SK-N-SH (cell line): ENCODE data around the gene EVA1A. TPM values are rescaled to one million over a fixed set of nuclear protein-coding genes. Genes with fewer than 3 reads are reported as not detected.

ENCODE experiments used
- CTCF ChIA-PET: fragments of 300-600, 350-600 bp; formaldehyde crosslinking; extraction: SDS; loops from one replicate; lab custom pipeline; 2021; lab: Yijun Ruan, JAX
- POLR2A ChIA-PET: fragments of 350-600 bp; sonication (Branson Sonifier 250); formaldehyde crosslinking; extraction: SDS; loops from one replicate; lab custom pipeline; 2020; ENCODE audit warnings: antibody characterized with exemption, inconsistent platforms; lab: Yijun Ruan, JAX
- DNase-seq: peaks from one replicate; pipeline ENCODE4 v3.0.0; 2012
- H2AFZ ChIP-seq: fragments of 200-600 bp; sonication (generic); 2 replicates; pipeline ENCODE4 v1.8.1; 2016; ENCODE audit warnings: antibody characterized with exemption, mild to moderate bottlenecking, low read depth
- H3F3A ChIP-seq: fragments of 200-600 bp; sonication (generic); replicated peaks from 2 replicates; pipeline ENCODE3; 2016; ENCODE audit warnings: antibody characterized with exemption, mild to moderate bottlenecking; ENCODE audit not compliant: insufficient read depth
- H3K27ac ChIP-seq, 2 experiments: fragments of 200-500 bp in 1 of 2; fragments of 200-600 bp in 1 of 2; sonication (Bioruptor generic) in 1 of 2; sonication (generic), shearing (Covaris generic) in 1 of 2; 2 replicates each; pipeline versions ENCODE4 v1.5.1 to v1.6.1; 2014 to 2016; ENCODE audit warnings: low read depth in 2 of 2, inconsistent platforms in 1 of 2, low read length in 1 of 2, mild to moderate bottlenecking in 1 of 2, mixed read lengths in 1 of 2
- H3K27me3 ChIP-seq: fragments of 200-600 bp; sonication (generic), shearing (Covaris generic); 2 replicates; pipeline ENCODE4 v1.6.1; 2016; ENCODE audit warnings: mixed run types; ENCODE audit not compliant: insufficient read depth
- H3K36me3 ChIP-seq, 2 experiments: fragments of 200-500 bp in 1 of 2; fragments of 200-600 bp in 1 of 2; sonication (Bioruptor generic) in 1 of 2; sonication (generic) in 1 of 2; replicated peaks in 1 of 2; 2 replicates each; pipeline versions ENCODE3 to v1.5.1; 2014 to 2016; ENCODE audit warnings: low read length in 1 of 2, mild to moderate bottlenecking in 1 of 2; ENCODE audit not compliant: insufficient read depth in 2 of 2, control insufficient read depth in 1 of 2
- H3K4me1 ChIP-seq, 2 experiments: fragments of 200-500 bp in 1 of 2; fragments of 200-600 bp in 1 of 2; sonication (Bioruptor generic) in 1 of 2; sonication (generic), shearing (Covaris generic) in 1 of 2; 2 replicates each; pipeline versions ENCODE4 v1.5.1 to v1.6.1; 2014 to 2016; ENCODE audit warnings: low read depth in 1 of 2, low read length in 1 of 2, mixed run types in 1 of 2; ENCODE audit not compliant: insufficient read depth in 2 of 2, control insufficient read depth in 1 of 2
- H3K4me2 ChIP-seq: fragments of 200-600 bp; sonication (generic), shearing (Covaris generic); 2 replicates; pipeline ENCODE4 v1.6.1; 2017; ENCODE audit warnings: mixed run types
- H3K4me3 ChIP-seq, 2 experiments: fragments of 200-500 bp in 1 of 2; fragments of 200-600 bp in 1 of 2; sonication (Bioruptor generic) in 1 of 2; sonication (generic), shearing (Covaris generic) in 1 of 2; 2 replicates each; pipeline versions ENCODE4 v1.5.1 to v1.8.1; 2014 to 2016; ENCODE audit warnings: low read depth in 2 of 2, inconsistent platforms in 1 of 2, low read length in 1 of 2, mild to moderate bottlenecking in 1 of 2, mixed read lengths in 1 of 2, moderate library complexity in 1 of 2
- H3K79me2 ChIP-seq: fragments of 200-600 bp; sonication (generic); 2 replicates; pipeline ENCODE4 v1.8.1; 2017; ENCODE audit warnings: mild to moderate bottlenecking; ENCODE audit not compliant: insufficient read depth
- H3K9ac ChIP-seq: fragments of 200-600 bp; sonication (generic); 2 replicates; pipeline ENCODE4 v1.6.1; 2017; ENCODE audit warnings: mixed run types
- H3K9me2 ChIP-seq: fragments of 200-600 bp; sonication (generic); 2 replicates; pipeline ENCODE4 v1.6.1; 2017; ENCODE audit warnings: mixed run types
- H3K9me3 ChIP-seq: fragments of 200-600 bp; sonication (generic); 2 replicates; pipeline ENCODE4 v1.6.1; 2017; ENCODE audit warnings: mixed run types, mild to moderate bottlenecking, moderate library complexity
- H4K20me1 ChIP-seq: fragments of 200-600 bp; sonication (generic); 2 replicates; pipeline ENCODE4 v1.6.1; 2017; ENCODE audit warnings: mild to moderate bottlenecking, mixed run types; ENCODE audit not compliant: insufficient read depth
- CHD2 ChIP-seq: fragments of 150-350 bp; IDR thresholded peaks from 2 replicates; pipeline ENCODE4 v1.6.1; 2018; ENCODE audit warnings: low read length; ENCODE audit not compliant: partially characterized antibody
- FOXJ3 ChIP-seq: sonication (generic); formaldehyde crosslinking; IDR thresholded peaks from 2 replicates; pipeline ENCODE4 v1.5.1; 2020; ENCODE audit warnings: mild to moderate bottlenecking, missing genetic modification reagents
- FOXM1 ChIP-seq: IDR thresholded peaks from 2 replicates; pipeline ENCODE4 v1.4.0; 2012; ENCODE audit warnings: low read depth, mild to moderate bottlenecking
- GATA2 ChIP-seq: sonication (generic); formaldehyde crosslinking; IDR thresholded peaks from 2 replicates; pipeline ENCODE4 v1.5.0; 2020; ENCODE audit warnings: mild to moderate bottlenecking, missing genetic modification reagents
- MAX ChIP-seq: IDR thresholded peaks from 2 replicates; pipeline ENCODE4 v1.4.0; 2012; ENCODE audit warnings: low read depth
- MXI1 ChIP-seq: IDR thresholded peaks from 2 replicates; pipeline ENCODE4 v1.6.1; 2012; ENCODE audit warnings: mild to moderate bottlenecking, low read depth, low read length, improper control_type of control experiment
- NFIC ChIP-seq: IDR thresholded peaks from 2 replicates; pipeline ENCODE4 v1.4.0; 2012; ENCODE audit warnings: borderline replicate concordance
- POLR2AphosphoS5 ChIP-seq: IDR thresholded peaks from 2 replicates; pipeline ENCODE4 v1.6.1; 2012; ENCODE audit warnings: low read depth, low read length
- RCOR1 ChIP-seq: fragments of 150-350 bp; IDR thresholded peaks from 2 replicates; pipeline ENCODE4 v1.6.1; 2017; ENCODE audit warnings: antibody characterized with exemption, low read length
- RXRA ChIP-seq: IDR thresholded peaks from 2 replicates; pipeline ENCODE4 v1.4.0; 2012; ENCODE audit warnings: low read depth, mild to moderate bottlenecking, borderline replicate concordance
- SIN3A ChIP-seq: IDR thresholded peaks from 2 replicates; pipeline ENCODE4 v1.6.1; 2012; ENCODE audit warnings: low read depth, mild to moderate bottlenecking, low read length, moderate library complexity, borderline replicate concordance
- SMC3 ChIP-seq: IDR thresholded peaks from 2 replicates; pipeline ENCODE4 v1.6.1; 2012; ENCODE audit warnings: low read depth, low read length, improper control_type of control experiment
- TAF1 ChIP-seq: IDR thresholded peaks from 2 replicates; pipeline ENCODE4 v1.6.1; 2012; ENCODE audit warnings: low read depth, mild to moderate bottlenecking, low read length, moderate library complexity, borderline replicate concordance
- TCF12 ChIP-seq: IDR thresholded peaks from 2 replicates; pipeline ENCODE4 v1.4.0; 2012
- TEAD4 ChIP-seq: IDR thresholded peaks from 2 replicates; pipeline ENCODE4 v1.4.0; 2012; ENCODE audit warnings: mild to moderate bottlenecking, borderline replicate concordance; ENCODE audit not compliant: insufficient read depth
- USF1 ChIP-seq: IDR thresholded peaks from 2 replicates; pipeline ENCODE4 v1.4.0; 2012; ENCODE audit warnings: low read depth, borderline replicate concordance
- WGBS: methylation state at CpG from one replicate; pipeline ENCODE4 v1.1.6; 2017; ENCODE audit warnings: low lambda C conversion rate; 5-methylcytosine and 5-hydroxymethylcytosine counted together
- polyA plus RNA-seq, 3 experiments: library from polyadenylated mRNA; depleted of rRNA; stranded (reverse); fragments of >200 nt; gene quantifications; 2 replicates each; pipeline ENCODE4 v1.2.3, GENCODE V29; 2012
- TF ChIP-seq, protein P1 (sequence below): fragments of 150-350 bp; IDR thresholded peaks from 2 replicates; pipeline ENCODE4 v1.6.1; 2017; ENCODE audit warnings: antibody characterized with exemption, low read length, low read depth, borderline replicate concordance
- TF ChIP-seq, protein P2 (sequence below): fragments of 150-350 bp; IDR thresholded peaks from 2 replicates; pipeline ENCODE4 v1.6.1; 2016; ENCODE audit warnings: mild to moderate bottlenecking, low read depth, low read length
- TF ChIP-seq, protein P3 (sequence below): fragments of 200-600 bp; sonication (generic); IDR thresholded peaks from 2 replicates; pipeline ENCODE4 v1.6.1; 2017; ENCODE audit warnings: antibody characterized with exemption, mild to moderate bottlenecking, moderate library complexity
- TF ChIP-seq, protein P4 (sequence below): IDR thresholded peaks from 2 replicates; pipeline ENCODE4 v1.6.1; 2012; ENCODE audit warnings: mild to moderate bottlenecking, low read depth, low read length, moderate library complexity
- TF ChIP-seq, protein P5 (sequence below): IDR thresholded peaks from 2 replicates; pipeline ENCODE4; 2012

Gene EVA1A
- polyA plus RNA-seq, 1 of the 3 experiments (the other 2 are of a cell fraction) = 93.0 TPM

DNA sequence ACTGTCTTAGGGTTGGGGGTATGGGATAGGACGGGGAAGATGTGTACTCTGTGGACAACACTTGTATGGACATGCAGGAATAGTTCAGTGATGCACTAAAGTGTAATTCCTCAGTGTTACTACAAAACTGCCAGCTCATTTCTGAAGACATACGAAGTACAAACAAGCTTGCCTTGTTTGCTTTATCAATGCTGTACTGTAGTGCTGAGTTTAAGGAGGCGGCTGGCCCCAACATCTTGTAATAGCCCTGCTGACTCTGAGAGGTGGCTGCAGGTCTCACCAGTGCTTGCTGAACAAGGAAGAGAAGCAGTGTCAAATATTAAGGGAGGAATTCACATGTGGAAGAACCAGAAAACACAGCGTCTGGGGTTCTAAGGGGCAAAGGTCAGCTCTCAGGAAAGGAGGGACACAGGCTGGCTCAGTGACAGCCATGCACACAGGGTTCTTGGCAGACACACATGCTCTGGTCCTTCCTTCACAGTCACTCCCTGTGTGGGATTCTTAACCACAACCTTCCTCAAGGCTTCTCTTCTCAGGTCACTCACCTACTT, 39.8 kb upstream of the EVA1A start (continued):
- TF ChIP-seq, protein P1, sequence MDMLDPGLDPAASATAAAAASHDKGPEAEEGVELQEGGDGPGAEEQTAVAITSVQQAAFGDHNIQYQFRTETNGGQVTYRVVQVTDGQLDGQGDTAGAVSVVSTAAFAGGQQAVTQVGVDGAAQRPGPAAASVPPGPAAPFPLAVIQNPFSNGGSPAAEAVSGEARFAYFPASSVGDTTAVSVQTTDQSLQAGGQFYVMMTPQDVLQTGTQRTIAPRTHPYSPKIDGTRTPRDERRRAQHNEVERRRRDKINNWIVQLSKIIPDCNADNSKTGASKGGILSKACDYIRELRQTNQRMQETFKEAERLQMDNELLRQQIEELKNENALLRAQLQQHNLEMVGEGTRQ = no peak
- TF ChIP-seq POLR2AphosphoS5 (no peak), MXI1 (no peak)

DNA sequence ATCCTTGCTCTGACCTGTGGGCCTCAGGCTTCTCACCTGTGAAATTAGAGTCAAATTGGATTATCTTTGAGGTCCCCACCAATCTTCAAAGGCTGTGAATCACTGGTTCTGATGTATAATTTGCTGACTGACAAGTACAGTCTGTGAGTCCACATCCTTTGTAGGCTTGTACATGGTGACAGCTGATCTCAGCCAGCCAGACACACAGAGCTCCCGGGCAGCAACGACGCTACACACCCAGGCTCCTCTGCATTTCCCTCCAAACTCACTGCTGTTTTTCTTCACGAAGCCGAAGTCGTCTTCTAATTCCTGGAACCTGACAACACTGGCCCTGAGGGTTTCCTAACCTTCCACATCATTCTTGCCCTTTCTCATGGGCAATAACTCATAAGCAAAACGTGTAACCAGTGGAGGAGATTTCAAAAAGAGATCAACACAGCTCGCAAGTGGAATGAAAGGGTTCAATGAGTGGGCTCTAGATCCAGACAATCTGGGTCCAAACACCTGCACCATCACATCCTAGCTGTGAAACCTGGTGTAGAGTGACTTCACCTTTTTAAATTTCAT, 37.9 kb upstream of the EVA1A start:
- ChIA-PET POLR2A (no interaction called here), CTCF (interaction anchor here (1.2 to 3.8 kb wide), 3 partner anchors 11 to 534 kb away, joined by 3 to 17 read pairs (median 3); no protein-coding TSS in a partner anchor)
- Histone ChIP-seq H3K9ac (no peak overlapping the region), H2AFZ (no peak overlapping the region), H3K4me1 (peaks cover 3 to 38% of the 10 kb centered on the region in 2 experiments), H3K9me3 (no peaks in the 10 kb centered on the region), H4K20me1 (no peaks in the 10 kb centered on the region), H3K9me2 (no peaks in the 10 kb centered on the region), H3K4me2 (no peak overlapping the region), H3K36me3 (peaks cover 0 to 3% of the 10 kb centered on the region in 2 experiments), H3K4me3 (no peak overlapping the region), H3F3A (peaks cover 48% of the 10 kb centered on the region), H3K27me3 (no peaks in the 10 kb centered on the region), H3K27ac (no peak overlapping the region), H3K79me2 (peaks cover 18% of the 10 kb centered on the region; the same call in 1 of the 2 replicates)
- DNase-seq = no peak
- WGBS = 93% methylated on average over 8 of the region's 8 CpGs
- TF ChIP-seq USF1 = no peak
- no peak for TF ChIP-seq SMC3
- TF ChIP-seq, protein P2, sequence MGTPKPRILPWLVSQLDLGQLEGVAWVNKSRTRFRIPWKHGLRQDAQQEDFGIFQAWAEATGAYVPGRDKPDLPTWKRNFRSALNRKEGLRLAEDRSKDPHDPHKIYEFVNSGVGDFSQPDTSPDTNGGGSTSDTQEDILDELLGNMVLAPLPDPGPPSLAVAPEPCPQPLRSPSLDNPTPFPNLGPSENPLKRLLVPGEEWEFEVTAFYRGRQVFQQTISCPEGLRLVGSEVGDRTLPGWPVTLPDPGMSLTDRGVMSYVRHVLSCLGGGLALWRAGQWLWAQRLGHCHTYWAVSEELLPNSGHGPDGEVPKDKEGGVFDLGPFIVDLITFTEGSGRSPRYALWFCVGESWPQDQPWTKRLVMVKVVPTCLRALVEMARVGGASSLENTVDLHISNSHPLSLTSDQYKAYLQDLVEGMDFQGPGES = no peak
- no peak for TF ChIP-seq TCF12
- TF ChIP-seq, protein P3, sequence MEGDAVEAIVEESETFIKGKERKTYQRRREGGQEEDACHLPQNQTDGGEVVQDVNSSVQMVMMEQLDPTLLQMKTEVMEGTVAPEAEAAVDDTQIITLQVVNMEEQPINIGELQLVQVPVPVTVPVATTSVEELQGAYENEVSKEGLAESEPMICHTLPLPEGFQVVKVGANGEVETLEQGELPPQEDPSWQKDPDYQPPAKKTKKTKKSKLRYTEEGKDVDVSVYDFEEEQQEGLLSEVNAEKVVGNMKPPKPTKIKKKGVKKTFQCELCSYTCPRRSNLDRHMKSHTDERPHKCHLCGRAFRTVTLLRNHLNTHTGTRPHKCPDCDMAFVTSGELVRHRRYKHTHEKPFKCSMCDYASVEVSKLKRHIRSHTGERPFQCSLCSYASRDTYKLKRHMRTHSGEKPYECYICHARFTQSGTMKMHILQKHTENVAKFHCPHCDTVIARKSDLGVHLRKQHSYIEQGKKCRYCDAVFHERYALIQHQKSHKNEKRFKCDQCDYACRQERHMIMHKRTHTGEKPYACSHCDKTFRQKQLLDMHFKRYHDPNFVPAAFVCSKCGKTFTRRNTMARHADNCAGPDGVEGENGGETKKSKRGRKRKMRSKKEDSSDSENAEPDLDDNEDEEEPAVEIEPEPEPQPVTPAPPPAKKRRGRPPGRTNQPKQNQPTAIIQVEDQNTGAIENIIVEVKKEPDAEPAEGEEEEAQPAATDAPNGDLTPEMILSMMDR = no peak
- TF ChIP-seq TEAD4 = no peak
- TF ChIP-seq RCOR1 = no peak
- TF ChIP-seq GATA2 = no peak
- TF ChIP-seq, protein P4, sequence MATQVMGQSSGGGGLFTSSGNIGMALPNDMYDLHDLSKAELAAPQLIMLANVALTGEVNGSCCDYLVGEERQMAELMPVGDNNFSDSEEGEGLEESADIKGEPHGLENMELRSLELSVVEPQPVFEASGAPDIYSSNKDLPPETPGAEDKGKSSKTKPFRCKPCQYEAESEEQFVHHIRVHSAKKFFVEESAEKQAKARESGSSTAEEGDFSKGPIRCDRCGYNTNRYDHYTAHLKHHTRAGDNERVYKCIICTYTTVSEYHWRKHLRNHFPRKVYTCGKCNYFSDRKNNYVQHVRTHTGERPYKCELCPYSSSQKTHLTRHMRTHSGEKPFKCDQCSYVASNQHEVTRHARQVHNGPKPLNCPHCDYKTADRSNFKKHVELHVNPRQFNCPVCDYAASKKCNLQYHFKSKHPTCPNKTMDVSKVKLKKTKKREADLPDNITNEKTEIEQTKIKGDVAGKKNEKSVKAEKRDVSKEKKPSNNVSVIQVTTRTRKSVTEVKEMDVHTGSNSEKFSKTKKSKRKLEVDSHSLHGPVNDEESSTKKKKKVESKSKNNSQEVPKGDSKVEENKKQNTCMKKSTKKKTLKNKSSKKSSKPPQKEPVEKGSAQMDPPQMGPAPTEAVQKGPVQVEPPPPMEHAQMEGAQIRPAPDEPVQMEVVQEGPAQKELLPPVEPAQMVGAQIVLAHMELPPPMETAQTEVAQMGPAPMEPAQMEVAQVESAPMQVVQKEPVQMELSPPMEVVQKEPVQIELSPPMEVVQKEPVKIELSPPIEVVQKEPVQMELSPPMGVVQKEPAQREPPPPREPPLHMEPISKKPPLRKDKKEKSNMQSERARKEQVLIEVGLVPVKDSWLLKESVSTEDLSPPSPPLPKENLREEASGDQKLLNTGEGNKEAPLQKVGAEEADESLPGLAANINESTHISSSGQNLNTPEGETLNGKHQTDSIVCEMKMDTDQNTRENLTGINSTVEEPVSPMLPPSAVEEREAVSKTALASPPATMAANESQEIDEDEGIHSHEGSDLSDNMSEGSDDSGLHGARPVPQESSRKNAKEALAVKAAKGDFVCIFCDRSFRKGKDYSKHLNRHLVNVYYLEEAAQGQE = no peak
- TF ChIP-seq NFIC = no peak
- no peak for TF ChIP-seq TAF1
- no peak for TF ChIP-seq RXRA
- TF ChIP-seq SIN3A = no peak
- no peak for TF ChIP-seq MXI1
- TF ChIP-seq FOXJ3 (CRISPR knock-in tag) = no peak
- TF ChIP-seq, protein P5, sequence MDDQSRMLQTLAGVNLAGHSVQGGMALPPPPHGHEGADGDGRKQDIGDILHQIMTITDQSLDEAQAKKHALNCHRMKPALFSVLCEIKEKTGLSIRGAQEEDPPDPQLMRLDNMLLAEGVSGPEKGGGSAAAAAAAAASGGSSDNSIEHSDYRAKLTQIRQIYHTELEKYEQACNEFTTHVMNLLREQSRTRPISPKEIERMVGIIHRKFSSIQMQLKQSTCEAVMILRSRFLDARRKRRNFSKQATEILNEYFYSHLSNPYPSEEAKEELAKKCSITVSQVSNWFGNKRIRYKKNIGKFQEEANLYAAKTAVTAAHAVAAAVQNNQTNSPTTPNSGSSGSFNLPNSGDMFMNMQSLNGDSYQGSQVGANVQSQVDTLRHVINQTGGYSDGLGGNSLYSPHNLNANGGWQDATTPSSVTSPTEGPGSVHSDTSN = no peak
- TF ChIP-seq CHD2 = no peak
- no peak for TF ChIP-seq MAX
- TF ChIP-seq FOXM1 = no peak
